OCI-LY3 (cell line): ENCODE measurements around the gene XPO6.

Experiments
- H2AFZ ChIP-seq: fragments of 200-600, 300-600 bp; shearing (Covaris generic); 2 replicates; pipeline ENCODE4 v1.6.0; 2014; ENCODE audit warnings: antibody characterized with exemption, low read depth, low read length
- H3K27ac ChIP-seq: fragments of 200-600, 300-600 bp; sonication (generic); 2 replicates; pipeline ENCODE4 v1.5.1; 2014; ENCODE audit warnings: mild to moderate bottlenecking, low read length, moderate library complexity, mixed read lengths
- H3K27me3 ChIP-seq: fragments of 200-600, 300-600 bp; sonication (generic); 2 replicates; pipeline ENCODE4 v1.6.1; 2014; ENCODE audit warnings: low read depth, low read length, mixed read lengths
- H3K36me3 ChIP-seq: fragments of 200-600, 300-600 bp; sonication (generic); replicated peaks from 2 replicates; pipeline ENCODE3; 2014; ENCODE audit warnings: low read depth, low read length, mixed read lengths
- H3K4me1 ChIP-seq: fragments of 300-600, 200-600 bp; sonication (generic); 2 replicates; pipeline ENCODE4 v1.6.1; 2014; ENCODE audit warnings: low read length, mixed read lengths
- H3K4me2 ChIP-seq: fragments of 200-600, 300-600 bp; sonication (generic); 2 replicates; pipeline ENCODE4 v1.6.1; 2014; ENCODE audit warnings: low read length, mixed read lengths
- H3K4me3 ChIP-seq: fragments of 300-600, 200-600 bp; sonication (generic); 2 replicates; pipeline ENCODE4 v1.5.1; 2014; ENCODE audit warnings: antibody characterized with exemption, mild to moderate bottlenecking, low read length, moderate library complexity
- H3K79me2 ChIP-seq: fragments of 300-600, 200-600 bp; shearing (Covaris generic); 2 replicates; pipeline ENCODE4 v1.6.1; 2014; ENCODE audit warnings: mild to moderate bottlenecking, low read length, mixed read lengths
- H3K9ac ChIP-seq: fragments of 300-600, 200-600 bp; shearing (Covaris generic); 2 replicates; pipeline ENCODE4 v1.6.0; 2014; ENCODE audit warnings: mild to moderate bottlenecking, low read length, moderate library complexity
- H3K9me3 ChIP-seq: fragments of 200-600, 300-600 bp; shearing (Covaris generic); 2 replicates; pipeline ENCODE4 v1.6.1; 2014; ENCODE audit warnings: low read length, mixed read lengths; ENCODE audit not compliant: insufficient read depth
- H4K20me1 ChIP-seq: fragments of 200-600, 300-600 bp; sonication (generic); 2 replicates; pipeline ENCODE4 v1.6.1; 2016; ENCODE audit warnings: low read length, mixed read lengths; ENCODE audit not compliant: insufficient read depth
- CTCF ChIP-seq: fragments of 200-600, 300-600 bp; sonication (generic); IDR thresholded peaks from 2 replicates; pipeline ENCODE4 v1.5.1; 2014; ENCODE audit warnings: antibody characterized with exemption, low read length, low read depth
- EZH2phosphoT487 ChIP-seq: fragments of 200-600 bp; shearing (Covaris generic); IDR thresholded peaks from 2 replicates; pipeline ENCODE4 v1.6.1; 2018; ENCODE audit warnings: antibody characterized with exemption, mixed run types, low read depth

The XPO6 gene

GRCh38 chr16:28189245-28189644, 22.5 kb downstream of the XPO6 start:
- TF ChIP-seq CTCF (no peak), EZH2phosphoT487 (no peak)
- H4K20me1 ChIP-seq = 0 out of 2 replicates have a peak, but pooled peaks cover 7% of the 10 kb centered on the region
- peak overlapping the region; percentile 87 for H3K4me2 ChIP-seq
- H3K79me2 ChIP-seq = peaks cover 91% of the 10 kb centered on the region
- H3K9ac ChIP-seq = peak overlapping the region; percentile 79
- no peak overlapping the region for H2AFZ ChIP-seq
- peak overlapping the region; percentile 98 for H3K27ac ChIP-seq
- H3K4me1 ChIP-seq = peaks cover 88% of the 10 kb centered on the region
- no peaks in the 10 kb centered on the region for H3K27me3 ChIP-seq
- H3K9me3 ChIP-seq = 0 out of 2 replicates have a peak, but pooled peaks cover 3% of the 10 kb centered on the region
- H3K4me3 ChIP-seq = peak overlapping the region; percentile 64
- H3K36me3 ChIP-seq = peaks cover 37% of the 10 kb centered on the region

GRCh38 chr16:28188085-28188916, 23.5 kb downstream of the XPO6 start:
- H3K4me3 ChIP-seq = peak overlapping the region; percentile 75

GRCh38 chr16:28187595-28188004, 24.2 kb downstream of the XPO6 start:
- H3K9ac ChIP-seq = peak overlapping the region; percentile 93
- TF ChIP-seq CTCF (no peak), EZH2phosphoT487 (no peak)

More at GRCh38 chr16:28188085-28188916, 23.5 kb downstream of the XPO6 start:
- peak overlapping the region; percentile 98 for H3K27ac ChIP-seq
- TF ChIP-seq CTCF (no peak), EZH2phosphoT487 (no peak)
- peak overlapping the region; percentile 93 for H3K9ac ChIP-seq
- peaks cover 91% of the 10 kb centered on the region for H3K79me2 ChIP-seq
- 0 out of 2 replicates have a peak, but pooled peaks cover 3% of the 10 kb centered on the region for H3K9me3 ChIP-seq
- H3K27me3 ChIP-seq = no peaks in the 10 kb centered on the region
- peaks cover 88% of the 10 kb centered on the region for H3K4me1 ChIP-seq
- 0 out of 2 replicates have a peak, but pooled peaks cover 7% of the 10 kb centered on the region for H4K20me1 ChIP-seq
- H2AFZ ChIP-seq = no peak overlapping the region
- peak overlapping the region; percentile 100 for H3K4me2 ChIP-seq
- peaks cover 43% of the 10 kb centered on the region for H3K36me3 ChIP-seq

GRCh38 chr16:28186752-28187151, 25.0 kb downstream of the XPO6 start:
- Histone ChIP-seq H3K4me2 (peak overlapping the region; percentile 100), H3K9ac (peak overlapping the region; percentile 83), H2AFZ (no peak overlapping the region), H3K79me2 (peaks cover 91% of the 10 kb centered on the region), H3K9me3 (0 out of 2 replicates have a peak, but pooled peaks cover 3% of the 10 kb centered on the region), H3K36me3 (peaks cover 43% of the 10 kb centered on the region), H3K27ac (peak overlapping the region; percentile 98), H4K20me1 (no peaks in the 10 kb centered on the region), H3K4me3 (peak overlapping the region; percentile 52), H3K27me3 (no peaks in the 10 kb centered on the region), H3K4me1 (peaks cover 93% of the 10 kb centered on the region)
- no peak for TF ChIP-seq CTCF
- TF ChIP-seq EZH2phosphoT487 = no peak

More at GRCh38 chr16:28187595-28188004, 24.2 kb downstream of the XPO6 start:
- peak overlapping the region; percentile 75 for H3K4me3 ChIP-seq
- H3K9me3 ChIP-seq = 0 out of 2 replicates have a peak, but pooled peaks cover 3% of the 10 kb centered on the region
- peak overlapping the region; percentile 100 for H3K4me2 ChIP-seq
- no peak overlapping the region for H2AFZ ChIP-seq
- H3K27ac ChIP-seq = peak overlapping the region; percentile 98
- no peaks in the 10 kb centered on the region for H3K27me3 ChIP-seq
- H3K4me1 ChIP-seq = peaks cover 89% of the 10 kb centered on the region
- peaks cover 46% of the 10 kb centered on the region for H3K36me3 ChIP-seq
- H3K79me2 ChIP-seq = peaks cover 91% of the 10 kb centered on the region
- 0 out of 2 replicates have a peak, but pooled peaks cover 4% of the 10 kb centered on the region for H4K20me1 ChIP-seq
